GOT3 (cell line): ENCODE results near the gene DNAJC5G.
"Not testable (repeated sequence)": the region's sequence is repeated elsewhere in the genome, so short reads cannot be mapped to it uniquely, and the experiment has no call there.

Source experiments
- DNase-seq: peaks from one replicate; lab custom pipeline; 2025; ENCODE audit warnings: mixed read lengths; lab: John Stamatoyannopoulos, UW

The DNAJC5G gene

GRCh38 chr2:27251766-27252165 lies 23.5 kb upstream of the DNAJC5G start:
- DNase-seq, result no peak

DNA sequence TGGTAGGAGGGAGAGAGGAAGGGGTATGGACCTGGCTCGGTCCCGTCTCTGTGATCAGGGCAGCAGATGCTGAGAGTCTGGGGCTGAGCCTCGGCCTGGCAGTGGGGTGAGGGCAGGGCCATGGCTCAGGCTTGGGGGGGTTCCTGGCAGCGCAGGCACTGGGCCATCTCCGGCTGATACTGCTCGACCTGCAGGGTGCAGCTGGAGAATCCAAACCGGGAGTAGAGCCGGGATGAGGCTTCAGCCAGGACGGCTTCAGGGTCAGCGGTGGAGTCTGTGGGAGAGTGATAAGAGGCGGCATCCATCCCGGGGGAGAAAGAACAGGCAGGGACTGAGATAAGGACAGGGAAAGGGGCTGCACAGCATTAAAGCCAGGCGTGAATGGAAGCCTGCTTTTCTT lies 20.0 kb upstream of the DNAJC5G start:
- no peak for DNase-seq

- DNase-seq, result no peak
Observed at GRCh38 chr2:27255660-27256059, 19.6 kb upstream of the DNAJC5G start.

DNA sequence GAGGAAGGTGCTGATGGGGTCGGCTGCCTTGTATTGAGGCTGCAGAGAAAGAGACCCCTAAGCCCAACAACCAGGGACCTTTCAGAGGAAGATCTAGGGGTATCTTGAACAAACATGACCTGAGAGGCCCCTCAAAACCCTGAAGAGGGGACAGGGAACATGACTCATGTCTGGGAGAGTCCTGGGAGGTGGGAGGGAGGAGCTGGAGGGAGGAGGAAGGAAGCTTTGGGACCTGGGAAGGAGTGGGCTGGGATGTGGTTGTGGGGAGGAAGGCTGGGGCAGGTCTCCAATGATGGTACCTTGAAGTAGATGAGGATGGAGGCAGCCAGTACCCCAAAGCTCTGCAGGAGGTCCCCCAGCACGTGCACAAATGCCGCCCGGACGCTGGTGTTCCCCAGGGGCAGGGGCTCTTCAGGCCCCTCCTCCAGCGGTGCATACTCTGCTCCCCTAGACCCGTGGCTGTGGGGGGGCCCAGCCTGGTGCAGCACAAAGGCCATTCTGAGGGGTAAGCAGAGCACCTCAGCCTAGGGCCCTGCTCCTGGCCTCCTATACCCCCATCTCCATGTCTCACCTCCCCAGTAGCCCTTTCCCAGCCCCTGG lies 18.3 kb upstream of the DNAJC5G start:
- no peak for DNase-seq

DNA sequence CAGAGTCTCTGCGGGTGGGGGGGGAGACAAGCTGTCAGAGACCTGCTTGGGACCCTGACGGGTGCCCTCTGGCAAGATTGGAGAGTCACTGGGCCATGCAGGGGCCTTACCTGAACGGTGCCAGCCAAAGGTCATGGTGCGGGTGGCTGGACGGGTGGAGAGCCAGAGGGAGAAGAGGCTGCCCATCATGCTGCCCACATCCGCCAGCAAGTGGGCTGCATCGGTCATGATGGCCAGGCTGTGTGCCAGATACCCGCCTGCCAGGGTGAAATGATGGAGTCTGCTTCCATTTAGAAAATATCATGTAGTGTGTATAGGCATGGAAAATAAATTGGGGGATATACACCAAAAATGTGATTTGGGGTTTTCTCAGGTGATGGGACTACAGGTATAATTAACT lies 17.2 kb upstream of the DNAJC5G start:
- DNase-seq, result no peak

DNA sequence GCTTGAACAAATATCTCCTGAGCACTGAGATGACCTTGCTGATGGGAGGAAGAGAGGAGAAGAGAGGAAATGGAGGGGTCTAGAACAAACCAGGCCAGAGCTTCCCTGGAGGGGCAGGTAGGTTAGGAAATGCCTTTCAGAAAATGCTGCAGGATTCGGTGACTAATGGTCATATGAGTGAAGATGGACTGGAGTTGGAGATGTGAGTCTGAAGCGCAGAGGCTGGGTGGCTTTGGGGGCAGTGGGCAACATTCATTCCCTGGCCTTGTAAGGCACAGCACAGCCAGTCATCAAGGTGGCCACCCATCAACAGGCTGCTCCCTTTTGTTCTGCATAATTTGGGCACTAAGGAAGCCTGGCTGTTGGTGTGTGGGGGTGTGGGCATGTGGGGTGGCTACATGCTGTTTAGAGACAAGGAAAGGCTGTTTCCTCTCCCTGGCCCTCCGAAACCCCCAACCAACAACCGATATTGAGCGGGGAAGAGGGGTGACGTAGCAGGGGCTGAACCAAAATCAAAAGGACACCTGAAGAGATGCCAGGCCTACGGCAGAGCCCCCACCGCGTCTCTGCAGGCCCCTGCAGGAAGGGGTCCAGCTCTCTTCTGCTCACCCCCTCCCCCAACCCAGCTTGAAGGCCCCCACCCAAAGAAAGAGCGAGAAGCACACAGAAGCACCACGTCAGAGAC lies 13.8 kb upstream of the DNAJC5G start:
- DNase-seq, result no peak

GRCh38 chr2:27261926-27262298 lies 13.3 kb upstream of the DNAJC5G start:
- no peak for DNase-seq

- no peak for DNase-seq
Observed at GRCh38 chr2:27262379-27263286, 12.6 kb upstream of the DNAJC5G start, which contains the start of gene SLC30A3. TSS of gene SLC30A3 (minus strand) at chr2:27263047. CDS start at chr2:27262906, 141 bp downstream.

- no peak for DNase-seq
Observed at GRCh38 chr2:27263287-27264252, 11.7 kb upstream of the DNAJC5G start.

DNA sequence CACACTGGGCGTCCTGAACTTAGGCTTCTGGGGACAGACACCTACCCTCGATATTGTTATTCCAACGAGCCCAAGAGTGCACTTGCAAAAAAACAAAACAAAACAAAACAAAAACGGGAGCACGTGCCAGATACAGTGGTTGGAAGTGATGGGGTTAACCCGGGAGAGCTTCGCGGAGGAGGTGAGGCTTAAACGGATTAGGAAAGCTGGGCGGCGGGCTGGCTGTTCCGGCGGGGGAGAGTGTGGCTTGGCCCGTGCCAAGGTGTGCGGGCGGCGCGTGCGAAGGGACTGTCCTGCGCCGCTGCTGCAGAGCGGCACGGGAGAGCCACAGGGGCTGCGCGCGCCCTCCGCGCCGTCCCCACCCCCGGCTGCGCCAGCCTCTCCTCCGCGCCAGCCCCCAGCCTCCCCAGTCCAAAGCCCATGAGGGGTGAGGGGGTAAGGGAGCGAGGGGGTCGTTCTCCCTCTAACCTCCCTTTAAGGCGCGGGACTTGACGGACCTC lies 10.9 kb upstream of the DNAJC5G start:
- DNase-seq, result no peak

DNA sequence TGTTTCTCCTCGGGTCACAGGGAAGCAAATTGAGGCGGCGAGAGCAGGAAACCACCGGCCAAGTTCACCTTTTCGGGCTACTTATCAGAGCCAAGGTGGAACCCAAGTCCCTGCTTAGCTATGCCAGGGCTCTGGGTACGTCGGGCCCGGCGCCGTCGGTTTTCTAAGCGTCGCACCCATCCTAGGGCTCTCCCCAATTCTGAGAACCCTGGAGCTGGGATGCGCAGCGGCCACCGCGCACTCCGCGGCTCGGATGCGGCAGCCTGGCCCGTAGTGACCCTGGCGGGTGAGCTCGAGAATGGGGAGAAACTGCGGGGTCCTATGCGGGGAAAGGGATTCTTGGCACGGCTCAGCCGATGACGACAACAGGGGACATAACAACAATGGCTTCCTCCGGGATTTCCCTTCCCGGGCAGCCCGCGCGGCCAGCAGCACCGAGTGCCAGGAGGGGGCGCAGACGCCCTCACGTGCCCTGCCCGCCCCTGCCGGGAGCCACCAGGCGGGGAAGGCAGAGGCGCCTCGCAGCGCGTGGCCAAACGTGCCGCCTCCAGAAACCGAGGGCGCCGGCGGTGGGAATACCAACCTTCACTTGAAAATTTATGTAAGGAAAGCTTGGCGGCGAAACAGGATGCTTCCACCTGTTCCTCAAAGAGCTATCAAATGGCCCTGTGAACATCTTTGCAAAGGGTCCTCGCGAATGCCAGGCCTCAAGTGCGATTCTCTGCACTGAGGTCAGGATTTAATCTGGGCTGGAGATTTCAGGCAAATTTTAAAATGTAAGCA lies 10.3 kb upstream of the DNAJC5G start:
- no peak for DNase-seq

DNA sequence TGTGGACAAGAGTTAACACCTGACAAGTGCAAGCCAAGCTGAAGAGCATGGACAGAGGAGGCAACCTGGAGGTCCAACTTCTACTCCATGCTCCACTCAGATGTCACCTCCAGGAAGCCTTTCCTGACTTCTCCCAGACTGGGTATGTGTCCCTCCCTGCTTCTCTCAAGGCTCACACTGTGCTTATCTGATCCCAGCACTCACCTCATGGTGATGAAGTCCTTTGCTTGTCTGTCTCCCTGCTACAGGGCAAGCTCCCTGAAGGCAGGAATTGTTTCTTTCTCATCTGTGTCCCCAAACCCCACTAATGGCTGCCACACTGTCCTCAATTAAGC lies 9.7 kb upstream of the DNAJC5G start:
- DNase-seq, result no peak

- not testable (repeated sequence) for DNase-seq
Observed at GRCh38 chr2:27268296-27268695, 6.9 kb upstream of the DNAJC5G start.

DNA sequence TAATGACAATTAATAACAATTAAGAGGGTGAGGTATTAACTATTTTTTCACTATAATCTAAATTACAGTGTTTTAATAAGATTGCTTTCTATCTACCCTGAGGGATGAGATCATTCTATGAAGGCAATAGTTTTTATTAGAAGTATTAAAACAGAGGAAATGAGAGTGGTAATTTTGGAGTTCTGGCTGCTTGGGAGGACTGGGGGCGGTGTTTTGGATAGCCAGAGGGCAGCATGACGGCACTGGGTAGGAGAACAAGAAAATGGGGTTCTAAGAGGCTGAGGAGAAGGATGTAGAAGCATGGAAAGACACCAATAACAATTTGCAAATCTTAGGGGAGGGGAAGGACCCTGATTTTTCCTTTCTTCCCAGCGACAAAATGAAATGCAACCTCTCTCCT lies 5.1 kb upstream of the DNAJC5G start:
- no peak for DNase-seq

DNA sequence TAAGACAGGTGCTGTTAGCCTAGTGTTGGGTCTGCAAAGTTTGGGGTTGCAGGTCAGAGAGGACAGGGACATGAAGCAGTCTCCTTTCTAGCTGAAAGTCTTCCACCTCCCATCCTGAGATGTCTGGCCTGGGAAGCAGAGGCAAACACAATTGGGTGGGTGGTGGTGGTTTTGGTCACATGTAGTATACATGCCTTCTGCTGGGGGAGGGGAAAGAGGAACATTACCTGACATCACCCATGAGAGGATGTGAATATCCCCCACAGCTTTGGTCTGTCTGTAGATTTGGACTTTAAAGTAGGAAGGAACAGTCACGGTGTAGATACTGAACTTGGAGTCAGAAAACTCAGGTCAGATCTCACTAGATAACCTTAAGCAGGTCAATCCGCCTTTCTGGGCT lies 4.6 kb upstream of the DNAJC5G start:
- DNase-seq, result no peak

DNA sequence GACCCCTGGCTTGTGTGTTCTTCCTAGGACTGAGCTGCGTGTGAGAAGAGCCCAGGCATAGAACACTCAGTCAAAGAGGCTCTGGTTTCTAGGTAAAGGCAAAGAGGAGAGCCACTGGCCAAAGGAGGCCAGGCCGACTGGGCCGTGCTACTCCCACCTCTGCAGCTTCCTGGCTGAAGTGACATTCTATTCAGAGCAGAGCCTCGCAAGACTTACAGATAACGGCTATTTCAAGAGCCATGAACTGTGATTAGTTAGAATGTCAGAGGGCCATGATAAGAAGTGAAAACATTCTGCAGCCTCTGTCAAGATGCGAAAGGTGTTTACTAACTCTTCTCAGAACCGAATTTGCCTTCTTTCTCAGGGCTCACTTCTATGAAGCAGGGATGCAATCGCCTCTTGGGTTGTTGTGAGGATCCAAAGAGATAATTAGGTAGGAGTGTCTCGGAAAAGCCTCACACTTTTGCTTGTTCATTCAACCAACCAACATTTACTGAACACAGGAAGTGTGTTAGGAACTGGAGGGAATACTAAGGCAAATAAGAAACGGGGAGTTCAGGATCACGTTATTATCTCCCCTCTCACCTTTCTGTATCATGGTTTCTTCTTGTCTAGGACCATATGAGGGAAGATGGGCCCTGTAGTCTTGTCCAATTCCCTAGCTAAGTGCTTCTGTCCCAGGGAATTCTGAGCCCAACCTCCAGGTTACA lies 3.4 kb upstream of the DNAJC5G start:
- no peak for DNase-seq

GRCh38 chr2:27272537-27273522 lies 2.4 kb upstream of the DNAJC5G start:
- not testable (repeated sequence) for DNase-seq

- DNase-seq, result no peak
Observed at GRCh38 chr2:27278010-27278409, 2.8 kb downstream of the DNAJC5G start.

GRCh38 chr2:27280826-27281225 lies 5.6 kb downstream of the DNAJC5G start:
- no peak for DNase-seq
